ENCODE results near the gene SLC9A3. TPM values are rescaled to one million over a fixed set of nuclear protein-coding genes. Genes with fewer than 3 reads are reported as not detected.

SLC9A3 gene
- total RNA-seq, 4 donors from 2014 or later = 5.9 to 8.2 (median 7.6) TPM

DNA sequence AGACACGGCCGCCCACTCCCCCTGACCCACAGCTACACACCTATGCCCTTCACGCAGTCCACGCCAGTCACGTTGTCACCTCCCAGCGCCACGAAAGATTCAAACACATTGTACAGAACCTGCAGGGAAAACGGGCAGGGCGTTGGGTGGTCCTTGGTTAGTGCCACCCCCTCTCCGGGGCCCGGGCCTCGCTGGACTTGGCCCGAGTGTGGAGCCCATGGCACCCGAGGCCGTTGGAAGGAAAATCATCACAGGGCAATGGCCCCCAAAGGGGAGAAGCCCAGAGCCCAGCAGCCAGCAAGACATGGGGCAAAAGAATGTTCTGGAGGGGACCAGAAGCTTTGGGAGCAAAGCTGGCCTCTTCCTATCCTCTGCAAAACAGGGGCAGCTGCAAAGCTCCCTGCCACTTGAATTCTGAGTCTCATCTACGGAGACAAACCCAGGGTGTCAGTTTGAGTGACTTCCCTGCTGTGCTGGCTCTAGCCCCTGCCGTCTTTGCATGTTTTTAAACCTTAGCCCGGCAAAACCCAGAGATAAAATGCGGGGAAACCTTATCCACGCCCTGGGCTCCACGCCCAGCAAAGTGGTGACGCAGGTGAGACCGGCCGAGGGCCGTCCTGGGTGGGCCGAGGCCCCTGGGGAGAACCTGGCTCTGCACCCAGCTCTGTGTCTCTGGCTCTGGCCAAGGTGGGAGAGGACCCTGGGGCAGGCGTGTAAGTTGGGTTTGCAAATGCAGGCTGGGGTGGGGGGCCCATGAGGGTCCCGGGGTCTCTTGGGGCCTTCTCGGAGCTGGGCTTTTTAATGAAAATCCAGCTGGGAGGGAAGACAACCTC lies 38.9 kb downstream of the SLC9A3 start:
- H3K9me3 ChIP-seq = no peaks in the 10 kb centered on the region
- TF ChIP-seq, protein P1, sequence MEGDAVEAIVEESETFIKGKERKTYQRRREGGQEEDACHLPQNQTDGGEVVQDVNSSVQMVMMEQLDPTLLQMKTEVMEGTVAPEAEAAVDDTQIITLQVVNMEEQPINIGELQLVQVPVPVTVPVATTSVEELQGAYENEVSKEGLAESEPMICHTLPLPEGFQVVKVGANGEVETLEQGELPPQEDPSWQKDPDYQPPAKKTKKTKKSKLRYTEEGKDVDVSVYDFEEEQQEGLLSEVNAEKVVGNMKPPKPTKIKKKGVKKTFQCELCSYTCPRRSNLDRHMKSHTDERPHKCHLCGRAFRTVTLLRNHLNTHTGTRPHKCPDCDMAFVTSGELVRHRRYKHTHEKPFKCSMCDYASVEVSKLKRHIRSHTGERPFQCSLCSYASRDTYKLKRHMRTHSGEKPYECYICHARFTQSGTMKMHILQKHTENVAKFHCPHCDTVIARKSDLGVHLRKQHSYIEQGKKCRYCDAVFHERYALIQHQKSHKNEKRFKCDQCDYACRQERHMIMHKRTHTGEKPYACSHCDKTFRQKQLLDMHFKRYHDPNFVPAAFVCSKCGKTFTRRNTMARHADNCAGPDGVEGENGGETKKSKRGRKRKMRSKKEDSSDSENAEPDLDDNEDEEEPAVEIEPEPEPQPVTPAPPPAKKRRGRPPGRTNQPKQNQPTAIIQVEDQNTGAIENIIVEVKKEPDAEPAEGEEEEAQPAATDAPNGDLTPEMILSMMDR (IDR thresholded peaks at IDR 0.05) = no peak
- TF ChIP-seq POLR2A (IDR thresholded peaks at IDR 0.05) = no peak
- no peak overlapping the region for H3K27ac ChIP-seq
- H3K36me3 ChIP-seq = no peaks in the 10 kb centered on the region
- H3K4me3 ChIP-seq (replicated peaks in 1 of 3) = no peak overlapping the region
- no peak for DNase-seq
- H3K4me1 ChIP-seq = no peaks in the 10 kb centered on the region
- 63 to 80% methylated on average over 25 to 29 of the region's 29 CpGs for WGBS, 2 donors
- intact Hi-C loops (cut with DNase I) = no loop called here
- H3K27me3 ChIP-seq = no peaks in the 10 kb centered on the region

DNA sequence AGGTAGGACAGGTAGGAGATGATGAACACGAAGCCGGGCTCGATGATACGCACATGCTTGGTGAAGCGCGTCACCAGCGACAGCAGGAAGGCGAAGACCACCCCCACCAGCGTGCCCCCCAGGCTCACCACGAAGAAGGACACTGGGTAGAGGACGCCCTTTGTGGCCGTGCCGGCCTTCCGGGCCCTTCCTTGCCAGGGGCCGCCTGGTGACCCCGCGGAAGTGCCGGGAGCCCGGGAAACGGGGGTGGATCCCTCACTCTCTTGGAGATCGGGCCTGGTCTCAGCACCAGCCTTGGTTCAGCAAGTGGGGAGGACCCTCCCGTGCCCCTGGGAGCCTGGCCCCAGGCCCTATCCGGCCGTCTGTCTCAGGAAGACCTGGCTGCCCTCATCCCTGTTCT lies 39.7 kb downstream of the SLC9A3 start:
- H3K4me3 ChIP-seq (replicated peaks in 1 of 3) = no peak overlapping the region
- no peak overlapping the region for H3K27ac ChIP-seq
- peaks cover 4% of the 10 kb centered on the region for H3K27me3 ChIP-seq
- WGBS, 2 donors = 90 to 91% methylated on average over 18 to 24 of the region's 24 CpGs
- H3K9me3 ChIP-seq = no peaks in the 10 kb centered on the region
- H3K4me1 ChIP-seq = no peaks in the 10 kb centered on the region
- no peak for DNase-seq
- TF ChIP-seq POLR2A (IDR thresholded peaks at IDR 0.05) = no peak
- TF ChIP-seq, protein P1 (IDR thresholded peaks at IDR 0.05) = no peak
- intact Hi-C loops (cut with DNase I) = no loop called here
- H3K36me3 ChIP-seq = no peaks in the 10 kb centered on the region

GRCh38 chr5:483434-484140 lies 40.7 kb downstream of the SLC9A3 start:
- no peaks in the 10 kb centered on the region for H3K9me3 ChIP-seq

GRCh38 chr5:483011-483410 lies 41.2 kb downstream of the SLC9A3 start:
- Histone ChIP-seq H3K4me3 (replicated peaks in 1 of 3) (no peak overlapping the region), H3K27me3 (peaks cover 11% of the 10 kb centered on the region)

More at GRCh38 chr5:483434-484140, 40.7 kb downstream of the SLC9A3 start:
- Histone ChIP-seq H3K27me3 (peaks cover 11% of the 10 kb centered on the region), H3K27ac (no peak overlapping the region), H3K4me1 (no peaks in the 10 kb centered on the region), H3K4me3 (replicated peaks in 1 of 3) (no peak overlapping the region), H3K36me3 (no peaks in the 10 kb centered on the region)
- intact Hi-C loops (cut with DNase I) = no loop called here
- 88 to 93% methylated on average over 19 to 27 of the region's 34 CpGs for WGBS, 2 donors
- DNase-seq = no peak
- TF ChIP-seq, protein P1 (IDR thresholded peaks at IDR 0.05) = no peak
- TF ChIP-seq POLR2A (IDR thresholded peaks at IDR 0.05) = no peak

More at GRCh38 chr5:483011-483410, 41.2 kb downstream of the SLC9A3 start:
- intact Hi-C loops (cut with DNase I) = no loop called here
- Histone ChIP-seq H3K9me3 (no peaks in the 10 kb centered on the region), H3K27ac (no peak overlapping the region), H3K36me3 (no peaks in the 10 kb centered on the region), H3K4me1 (no peaks in the 10 kb centered on the region)
- WGBS, 2 donors = 92 to 98% methylated on average over 8 to 15 of the region's 26 CpGs
- no peak for TF ChIP-seq POLR2A (IDR thresholded peaks at IDR 0.05)
- TF ChIP-seq, protein P1 (IDR thresholded peaks at IDR 0.05) = no peak
- DNase-seq = no peak
